Prostate gland (tissue), 2 donors: ENCODE measurements around the gene PLAAT3.

ENCODE experiments used
- CTCF ChIP-seq, 4 experiments: fragments of 200-600 bp in 2 of 4; fragments of 450-650 bp in 2 of 4; sonication (generic) in 2 of 4; IDR thresholded peaks; 1 replicate in 3 of 4; 2 replicates in 1 of 4; pipeline ENCODE4 v1.5.1; 2016 to 2019; ENCODE audit warnings: antibody characterized with exemption in 4 of 4, mild to moderate bottlenecking in 2 of 4, moderate library complexity in 2 of 4
- POLR2A ChIP-seq: fragments of 450-650 bp; IDR thresholded peaks from one replicate; pipeline ENCODE4 v1.6.1; 2016; ENCODE audit warnings: antibody characterized with exemption, mild to moderate bottlenecking

- no peak for TF ChIP-seq POLR2A
- TF ChIP-seq CTCF (IDR thresholded peaks at IDR 0.05): no peak
Observed at GRCh38 chr11:63652671-63653070, 38.4 kb upstream of the PLAAT3 start.
